Epidermal melanocyte (primary cell): Measurements from ENCODE around the gene HSPB6.
"Not testable (repeated sequence)": the region's sequence is repeated elsewhere in the genome, so short reads cannot be mapped to it uniquely, and the experiment has no call there.

Experiments
- DNase-seq: peaks from one replicate; pipeline ENCODE4 v3.0.0; 2011; ENCODE audit warnings: low spot score; ENCODE audit not compliant: insufficient read length

Gene HSPB6

DNA sequence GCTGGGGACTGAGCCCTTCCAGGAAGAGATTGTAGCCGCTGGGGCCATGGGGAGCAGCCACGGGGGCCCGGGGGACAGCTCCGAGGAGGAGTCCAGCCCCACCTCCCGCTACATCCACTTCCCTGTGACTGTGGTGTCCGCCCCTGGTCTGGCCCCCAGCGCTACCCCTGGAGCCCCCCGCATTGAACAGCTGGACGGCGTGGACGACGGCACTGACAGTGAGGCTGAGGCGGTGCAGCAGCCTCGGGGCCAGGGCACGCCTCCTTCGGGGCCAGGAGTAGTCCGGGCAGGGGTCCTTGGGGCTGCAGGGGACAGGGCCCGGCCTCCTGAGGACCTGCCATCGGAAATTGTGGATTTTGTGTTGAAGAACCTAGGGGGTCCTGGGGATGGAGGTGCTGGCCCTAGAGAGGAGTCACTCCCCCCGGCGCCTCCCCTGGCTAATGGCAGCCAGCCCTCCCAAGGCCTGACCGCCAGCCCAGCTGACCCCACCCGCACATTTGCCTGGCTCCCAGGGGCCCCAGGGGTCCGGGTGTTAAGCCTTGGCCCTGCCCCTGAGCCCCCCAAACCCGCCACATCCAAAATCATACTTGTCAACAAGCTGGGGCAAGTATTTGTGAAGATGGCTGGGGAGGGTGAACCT lies 24.2 kb downstream of the HSPB6 start:
- DNase-seq, result peak; percentile 1

DNA sequence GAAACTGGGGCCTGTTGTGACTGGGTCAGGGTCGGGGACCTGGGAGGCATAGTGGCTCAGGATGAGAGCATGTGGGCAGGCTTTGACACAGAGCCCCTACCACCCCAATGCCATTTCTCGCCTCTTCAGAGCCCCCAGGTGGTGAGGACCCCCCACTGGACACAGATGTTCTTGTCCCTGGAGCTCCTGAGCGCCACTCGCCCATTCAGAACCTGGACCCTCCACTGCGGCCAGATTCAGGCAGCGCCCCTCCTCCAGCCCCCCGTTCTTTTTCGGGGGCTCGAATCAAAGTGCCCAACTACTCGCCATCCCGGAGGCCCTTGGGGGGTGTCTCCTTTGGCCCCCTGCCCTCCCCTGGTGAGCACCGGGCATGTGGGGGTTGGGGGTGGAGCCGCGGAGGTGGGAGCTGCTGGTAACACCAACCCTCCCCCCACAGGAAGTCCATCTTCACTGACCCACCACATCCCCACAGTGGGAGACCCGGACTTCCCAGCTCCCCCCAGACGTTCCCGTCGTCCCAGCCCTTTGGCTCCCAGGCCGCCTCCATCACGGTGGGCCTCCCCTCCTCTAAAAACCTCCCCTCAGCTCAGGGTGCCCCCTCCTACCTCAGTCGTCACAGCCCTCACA lies 24.9 kb downstream of the HSPB6 start:
- peak; percentile 8 for DNase-seq

DNA sequence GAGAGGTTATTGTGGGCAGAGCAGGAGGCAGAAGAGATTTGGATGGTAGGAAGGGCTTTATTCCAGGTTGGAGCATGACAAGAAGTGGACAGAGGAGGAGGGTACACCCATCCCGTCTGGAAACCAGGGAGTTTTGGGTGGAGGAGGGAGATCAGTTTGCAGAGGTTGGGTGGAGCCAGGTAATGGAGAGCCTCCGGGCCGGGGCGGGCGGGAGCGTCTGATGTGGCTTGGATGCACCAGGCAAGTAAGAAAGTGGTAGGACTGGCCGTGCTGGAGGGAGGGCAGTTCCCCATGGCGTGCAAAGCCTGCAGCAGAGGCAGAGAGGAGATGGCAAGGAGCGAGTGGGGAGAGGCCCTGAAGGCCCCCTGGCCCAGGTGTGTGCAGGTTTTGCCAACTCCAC lies 25.5 kb downstream of the HSPB6 start:
- DNase-seq, result no peak

DNA sequence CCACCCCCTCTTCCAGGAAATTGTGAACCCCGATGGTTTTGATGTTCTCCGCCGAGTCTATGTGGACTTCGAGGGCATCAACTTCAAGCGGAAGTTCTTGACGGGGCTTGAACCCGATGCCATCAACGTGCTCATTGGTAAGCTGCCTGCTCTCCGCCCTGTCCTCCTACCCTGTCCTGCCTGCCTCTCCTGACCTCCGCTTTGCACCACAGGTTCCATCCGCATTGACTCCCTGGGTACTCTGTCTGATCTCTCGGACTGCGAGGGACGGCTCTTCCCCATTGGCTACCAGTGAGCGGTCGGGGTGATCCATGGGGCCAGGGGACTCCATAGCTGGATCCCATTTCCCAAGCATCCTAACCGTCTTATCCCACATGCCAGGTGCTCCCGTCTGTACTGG lies 26.5 kb downstream of the HSPB6 start:
- peak; percentile 10 for DNase-seq

DNA sequence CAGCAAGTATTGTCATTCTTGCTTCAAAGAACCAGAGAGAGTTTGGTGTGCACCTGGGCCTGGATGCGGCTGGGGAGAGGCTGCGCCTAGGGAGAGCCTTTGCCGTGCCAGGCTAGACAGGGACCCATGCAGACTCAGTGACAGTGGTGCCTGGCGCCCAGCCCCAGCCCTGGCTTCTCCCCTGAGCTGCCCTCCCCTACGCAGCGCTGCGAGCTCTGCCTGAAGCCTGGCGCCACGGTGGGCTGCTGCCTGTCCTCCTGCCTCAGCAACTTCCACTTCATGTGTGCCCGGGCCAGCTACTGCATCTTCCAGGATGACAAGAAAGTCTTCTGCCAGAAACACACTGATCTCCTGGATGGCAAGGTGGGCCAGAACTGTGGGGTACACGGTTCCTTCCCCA lies 27.1 kb downstream of the HSPB6 start:
- no peak for DNase-seq

DNA sequence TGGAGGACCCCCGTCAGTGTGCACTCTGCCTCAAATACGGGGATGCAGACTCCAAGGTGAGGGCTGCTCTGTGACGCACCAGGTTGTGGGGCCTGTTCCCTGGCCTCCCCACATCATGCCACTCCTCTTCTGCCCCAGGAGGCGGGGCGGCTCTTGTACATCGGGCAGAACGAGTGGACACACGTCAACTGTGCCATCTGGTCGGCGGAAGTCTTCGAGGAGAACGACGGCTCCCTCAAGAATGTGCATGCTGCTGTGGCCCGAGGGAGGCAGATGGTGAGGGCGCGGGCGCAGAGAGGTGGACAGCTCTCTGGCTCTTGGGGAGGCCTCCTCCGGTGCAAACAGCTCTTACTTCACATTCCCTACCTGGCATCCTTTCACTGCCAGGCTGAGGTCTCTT lies 27.8 kb downstream of the HSPB6 start:
- DNase-seq, result peak; percentile 5

DNA sequence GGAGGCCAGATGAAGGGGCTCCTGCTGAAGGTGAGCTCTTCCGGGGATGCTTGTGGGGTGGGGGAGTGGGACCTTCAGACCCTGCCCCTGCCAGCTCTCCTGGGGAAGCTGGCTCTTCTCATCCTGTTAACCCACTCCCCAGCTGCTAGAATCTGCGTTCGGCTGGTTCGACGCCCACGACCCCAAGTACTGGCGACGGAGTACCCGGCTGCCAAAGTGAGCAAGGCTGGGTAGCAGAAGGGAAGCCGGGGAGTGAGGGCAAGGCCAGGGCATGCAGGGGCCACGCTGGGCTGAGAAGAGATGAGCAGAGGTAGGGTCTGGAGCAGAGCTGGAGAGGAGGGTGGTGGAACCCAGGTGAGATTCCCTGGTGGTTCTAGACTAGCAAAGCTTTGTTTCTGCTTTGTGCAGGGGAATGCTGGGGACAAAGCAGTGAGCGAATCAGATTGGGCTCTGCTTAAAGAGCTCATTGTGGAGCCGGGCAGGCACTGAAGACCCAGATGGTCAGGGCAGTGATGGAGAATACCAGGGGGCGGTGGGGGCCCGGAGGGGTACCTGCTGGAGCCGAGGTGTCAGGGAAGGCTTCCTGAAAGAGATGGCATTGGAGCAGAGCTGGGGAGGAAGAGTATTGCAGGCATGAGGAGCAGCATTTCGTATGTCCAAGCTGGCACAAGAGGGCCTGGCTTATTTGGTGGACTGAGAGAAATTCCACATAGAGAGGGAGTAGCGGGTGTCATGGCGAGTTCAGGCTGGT lies 28.7 kb downstream of the HSPB6 start:
- peak; percentile 4 for DNase-seq

DNA sequence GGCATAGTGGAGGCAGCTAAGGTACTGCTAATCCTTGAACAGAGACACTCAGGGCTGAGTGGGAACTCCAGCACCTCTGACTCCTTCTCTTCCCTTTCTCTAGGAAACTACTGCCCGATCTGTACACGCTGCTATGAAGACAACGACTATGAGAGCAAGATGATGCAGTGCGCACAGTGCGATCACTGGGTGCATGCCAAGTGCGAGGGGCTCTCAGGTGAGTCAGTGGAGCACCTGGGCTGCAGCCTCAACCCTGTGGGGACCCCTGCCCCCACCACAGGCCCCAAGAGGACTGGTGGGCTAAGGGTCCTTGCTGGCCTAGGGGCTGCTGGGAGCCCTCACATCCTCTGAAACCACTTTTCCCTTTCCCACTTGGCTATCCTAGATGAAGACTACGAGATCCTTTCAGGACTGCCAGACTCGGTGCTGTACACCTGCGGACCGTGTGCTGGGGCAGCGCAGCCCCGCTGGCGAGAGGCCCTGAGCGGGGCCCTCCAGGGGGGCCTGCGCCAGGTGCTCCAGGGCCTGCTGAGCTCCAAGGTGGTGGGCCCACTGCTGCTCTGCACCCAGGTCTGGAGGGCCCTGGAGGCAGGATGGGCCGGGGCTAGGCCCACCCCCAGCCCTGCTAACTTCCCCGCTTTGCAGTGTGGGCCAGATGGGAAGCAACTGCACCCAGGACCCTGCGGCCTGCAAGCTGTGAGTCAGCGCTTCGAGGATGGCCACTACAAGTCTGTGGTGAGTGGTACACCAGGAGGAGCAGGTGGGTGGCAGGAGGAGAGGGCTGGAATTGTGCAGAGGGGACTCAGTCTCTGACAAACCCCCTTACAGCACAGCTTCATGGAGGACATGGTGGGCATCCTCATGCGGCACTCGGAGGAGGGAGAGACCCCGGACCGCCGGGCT lies 29.5 kb downstream of the HSPB6 start:
- DNase-seq, result peak; percentile 8

DNA sequence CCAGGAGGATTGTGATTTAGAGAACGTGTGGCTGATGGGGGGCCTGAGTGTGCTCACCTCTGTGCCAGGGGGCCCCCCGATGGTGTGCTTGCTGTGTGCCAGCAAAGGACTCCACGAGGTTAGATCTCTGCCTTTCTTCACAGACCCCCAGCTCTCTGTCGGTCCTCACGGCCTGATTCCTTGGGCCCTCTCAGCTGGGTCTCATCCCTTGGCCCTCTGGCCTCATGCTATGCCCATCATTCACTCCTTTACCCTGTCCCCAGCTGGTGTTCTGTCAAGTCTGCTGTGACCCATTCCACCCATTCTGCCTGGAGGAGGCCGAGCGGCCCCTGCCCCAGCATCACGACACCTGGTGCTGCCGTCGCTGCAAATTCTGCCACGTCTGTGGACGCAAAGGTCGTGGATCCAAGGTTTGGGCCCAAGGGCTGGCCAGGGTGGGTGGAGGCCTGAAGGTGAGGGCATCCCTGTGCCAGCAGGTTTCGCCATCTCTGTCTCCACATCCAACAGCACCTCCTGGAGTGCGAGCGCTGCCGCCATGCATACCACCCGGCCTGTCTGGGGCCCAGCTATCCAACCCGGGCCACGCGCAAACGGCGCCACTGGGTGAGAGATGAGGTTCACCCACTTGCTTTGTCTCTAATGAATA lies 31.5 kb downstream of the HSPB6 start:
- DNase-seq, result peak; percentile 10

DNA sequence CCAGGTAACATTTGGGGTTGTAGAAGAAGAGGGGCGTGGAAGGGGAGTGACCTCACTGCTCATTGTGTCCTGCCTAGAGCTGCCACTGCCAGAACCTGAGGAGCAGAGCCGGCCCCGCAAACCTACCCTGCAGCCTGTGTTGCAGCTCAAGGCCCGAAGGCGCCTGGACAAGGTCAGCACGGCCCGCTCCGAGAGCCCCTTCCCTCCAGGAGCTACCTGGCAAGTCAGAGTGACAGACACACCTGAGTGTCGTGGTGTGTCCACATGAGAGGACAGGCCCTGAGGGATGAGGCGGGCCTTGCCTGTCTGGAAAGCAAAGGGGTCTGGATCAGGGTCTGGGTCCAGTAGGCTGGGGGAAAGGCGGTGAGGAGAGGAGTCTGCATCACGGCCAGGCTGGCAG lies 32.3 kb downstream of the HSPB6 start:
- no peak for DNase-seq

DNA sequence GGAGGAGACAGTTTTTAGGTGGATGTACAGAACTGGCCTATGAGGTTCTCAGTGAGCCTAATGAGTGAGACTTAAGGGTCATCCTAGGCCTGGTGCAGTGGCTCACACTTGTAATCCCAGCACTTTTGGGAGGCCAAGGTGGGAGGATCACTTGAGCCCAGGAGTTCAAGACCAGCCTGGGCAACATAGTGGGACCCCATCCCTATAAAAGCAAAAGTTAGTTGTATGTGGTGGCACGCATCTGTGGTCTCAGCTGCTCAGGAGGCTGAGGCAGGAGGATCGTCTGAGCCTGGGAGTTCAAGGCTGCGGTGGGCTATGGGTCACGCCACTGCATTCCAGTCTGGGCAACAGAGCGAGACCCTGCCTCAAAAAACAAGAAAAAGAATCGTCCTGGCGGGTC lies 32.7 kb downstream of the HSPB6 start:
- DNase-seq, result not testable (repeated sequence)

DNA sequence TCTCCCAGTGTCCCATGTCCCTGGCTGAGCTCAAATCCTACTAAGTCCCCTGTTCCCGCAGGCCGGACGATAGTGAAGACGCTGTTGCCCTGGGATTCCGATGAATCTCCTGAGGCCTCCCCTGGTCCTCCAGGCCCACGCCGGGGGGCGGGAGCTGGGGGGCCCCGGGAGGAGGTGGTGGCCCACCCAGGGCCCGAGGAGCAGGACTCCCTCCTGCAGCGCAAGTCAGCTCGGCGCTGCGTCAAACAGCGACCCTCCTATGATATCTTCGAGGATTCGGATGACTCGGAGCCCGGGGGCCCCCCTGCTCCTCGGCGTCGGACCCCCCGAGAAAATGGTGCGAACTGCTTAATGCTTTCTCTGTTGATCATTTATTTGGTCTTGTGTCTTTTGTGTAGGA lies 33.2 kb downstream of the HSPB6 start:
- no peak for DNase-seq

DNA sequence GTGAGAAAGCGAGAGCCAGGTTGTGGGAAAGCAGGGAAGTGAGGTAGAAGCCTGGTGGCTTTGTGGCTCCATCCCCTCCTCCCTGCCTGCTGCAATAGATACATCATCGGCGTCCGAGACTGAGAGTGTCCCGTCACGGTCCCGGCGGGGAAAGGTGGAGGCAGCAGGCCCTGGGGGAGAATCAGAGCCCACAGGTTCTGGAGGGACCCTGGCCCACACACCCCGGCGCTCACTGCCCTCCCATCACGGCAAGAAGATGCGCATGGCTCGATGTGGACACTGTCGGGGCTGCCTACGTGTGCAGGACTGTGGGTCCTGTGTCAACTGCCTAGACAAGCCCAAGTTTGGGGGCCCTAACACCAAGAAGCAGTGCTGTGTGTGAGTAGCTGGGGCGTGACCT lies 33.9 kb downstream of the HSPB6 start:
- peak; percentile 10 for DNase-seq

DNA sequence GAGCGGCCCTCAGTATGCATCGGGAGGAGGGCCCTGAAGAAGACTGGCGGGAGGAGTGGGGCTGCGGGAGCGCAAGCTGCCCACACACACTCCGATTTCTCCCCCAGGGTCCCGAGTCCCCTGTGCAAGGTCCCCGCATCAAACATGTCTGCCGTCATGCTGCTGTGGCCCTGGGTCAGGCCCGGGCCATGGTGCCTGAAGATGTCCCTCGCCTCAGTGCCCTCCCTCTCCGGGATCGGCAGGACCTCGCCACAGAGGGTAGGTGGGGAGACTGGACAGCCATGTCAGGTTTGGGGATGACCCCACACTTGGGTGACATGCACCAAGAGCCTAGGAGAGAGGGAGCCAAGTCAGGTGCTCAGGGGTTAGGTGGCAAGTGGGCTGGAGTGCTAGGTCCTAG lies 34.4 kb downstream of the HSPB6 start:
- DNase-seq, result no peak

DNA sequence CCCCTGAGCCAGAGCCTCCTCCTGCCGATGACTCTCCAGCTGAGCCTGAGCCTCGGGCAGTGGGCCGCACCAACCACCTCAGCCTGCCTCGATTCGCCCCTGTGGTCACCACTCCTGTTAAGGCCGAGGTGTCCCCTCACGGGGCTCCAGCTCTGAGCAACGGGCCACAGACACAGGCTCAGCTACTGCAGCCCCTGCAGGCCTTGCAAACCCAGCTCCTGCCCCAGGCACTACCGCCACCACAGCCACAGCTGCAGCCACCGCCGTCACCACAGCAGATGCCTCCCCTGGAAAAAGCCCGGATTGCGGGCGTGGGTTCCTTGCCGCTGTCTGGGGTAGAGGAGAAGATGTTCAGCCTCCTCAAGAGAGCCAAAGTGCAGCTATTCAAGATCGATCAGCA lies 35.5 kb downstream of the HSPB6 start:
- DNase-seq, result peak; percentile 13

DNA sequence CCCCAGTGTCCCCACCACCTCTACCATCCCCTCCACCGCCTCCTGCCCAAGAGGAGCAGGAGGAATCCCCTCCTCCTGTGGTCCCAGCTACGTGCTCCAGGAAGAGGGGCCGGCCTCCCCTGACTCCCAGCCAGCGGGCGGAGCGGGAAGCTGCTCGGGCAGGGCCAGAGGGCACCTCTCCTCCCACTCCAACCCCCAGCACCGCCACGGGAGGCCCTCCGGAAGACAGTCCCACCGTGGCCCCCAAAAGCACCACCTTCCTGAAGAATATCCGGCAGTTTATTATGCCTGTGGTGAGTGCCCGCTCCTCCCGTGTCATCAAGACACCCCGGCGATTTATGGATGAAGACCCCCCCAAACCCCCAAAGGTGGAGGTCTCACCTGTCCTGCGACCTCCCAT lies 36.2 kb downstream of the HSPB6 start:
- DNase-seq, result no peak

DNA sequence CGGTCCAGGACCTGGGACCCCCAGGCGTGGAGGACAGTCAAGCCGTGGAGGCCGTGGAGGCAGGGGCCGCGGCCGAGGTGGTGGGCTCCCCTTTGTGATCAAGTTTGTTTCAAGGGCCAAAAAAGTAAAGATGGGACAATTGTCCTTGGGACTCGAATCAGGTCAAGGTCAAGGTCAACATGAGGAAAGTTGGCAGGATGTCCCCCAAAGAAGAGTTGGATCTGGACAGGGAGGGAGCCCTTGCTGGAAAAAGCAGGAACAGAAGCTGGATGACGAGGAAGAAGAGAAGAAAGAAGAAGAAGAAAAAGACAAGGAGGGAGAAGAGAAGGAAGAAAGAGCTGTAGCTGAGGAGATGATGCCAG lies 36.7 kb downstream of the HSPB6 start:
- DNase-seq, result no peak

DNA sequence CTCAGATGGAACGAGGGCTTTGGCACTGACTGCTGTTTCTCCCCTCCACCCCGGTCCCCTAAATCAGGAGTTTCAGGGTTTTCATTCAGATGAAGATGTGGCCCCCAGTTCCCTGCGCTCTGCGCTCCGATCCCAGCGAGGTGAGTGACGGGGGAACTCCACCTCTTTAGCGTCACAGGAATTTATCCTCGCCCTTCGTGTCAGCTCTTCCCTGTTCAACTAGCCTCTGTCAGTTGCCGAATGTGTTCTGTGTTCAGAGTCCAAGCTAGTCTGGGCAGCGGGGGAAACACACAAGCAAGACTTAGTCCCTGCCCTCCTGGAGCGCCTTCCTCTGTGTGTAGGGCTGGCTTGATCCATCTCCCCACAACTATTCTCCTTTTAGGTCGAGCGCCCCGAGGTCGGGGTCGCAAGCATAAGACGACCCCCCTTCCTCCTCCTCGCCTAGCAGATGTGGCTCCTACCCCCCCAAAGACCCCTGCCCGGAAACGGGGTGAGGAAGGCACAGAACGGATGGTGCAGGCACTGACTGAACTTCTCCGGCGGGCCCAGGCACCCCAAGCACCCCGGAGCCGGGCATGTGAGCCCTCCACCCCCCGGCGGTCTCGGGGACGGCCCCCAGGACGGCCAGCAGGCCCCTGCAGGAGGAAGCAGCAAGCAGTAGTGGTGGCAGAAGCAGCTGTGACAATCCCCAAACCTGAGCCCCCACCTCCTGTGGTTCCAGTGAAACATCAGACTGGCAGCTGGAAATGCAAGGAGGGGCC lies 37.2 kb downstream of the HSPB6 start:
- peak; percentile 12 for DNase-seq

DNA sequence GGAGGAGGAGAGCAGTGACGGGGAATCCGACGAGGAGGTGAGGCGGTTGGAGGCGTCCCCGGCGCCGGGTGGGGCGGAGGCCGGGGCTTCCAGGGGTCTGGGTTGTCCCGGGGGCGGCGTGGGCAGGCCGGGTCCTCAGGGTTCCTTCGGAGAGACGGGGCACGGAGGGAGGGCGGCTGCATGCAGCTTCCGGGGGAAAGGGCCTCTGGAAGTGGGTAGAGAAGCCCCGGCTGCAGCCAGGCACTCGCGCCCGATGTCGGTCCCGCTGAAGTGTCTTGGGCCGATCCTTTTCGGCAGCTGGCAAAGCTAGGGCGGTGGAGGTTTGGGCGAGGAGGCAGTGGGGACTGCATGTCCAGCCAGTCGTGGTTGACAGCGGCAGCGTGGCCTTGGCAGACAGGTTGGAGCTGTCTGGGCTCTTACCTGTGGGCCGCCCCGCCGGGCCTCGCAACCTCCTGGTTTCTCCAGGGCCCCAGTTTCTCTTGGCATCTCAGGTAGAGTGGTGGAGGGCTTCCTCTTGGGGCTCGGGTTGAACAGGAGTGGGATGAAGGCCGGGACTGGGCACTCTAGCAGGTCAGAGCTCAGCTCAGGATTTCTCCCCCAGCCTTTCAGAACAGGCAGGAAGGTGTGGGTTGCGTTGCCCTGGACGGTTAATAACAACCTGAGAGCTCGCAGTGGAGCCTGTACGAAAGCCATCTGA lies 38.3 kb downstream of the HSPB6 start:
- DNase-seq, result peak; percentile 57
